GM23248 (cell line): Measurements from ENCODE around the gene NGF. TPM values are rescaled to one million over a fixed set of nuclear protein-coding genes. Genes with fewer than 3 reads are reported as not detected.

Experiments
- DNase-seq: peaks from one replicate; pipeline ENCODE4 v3.0.0-alpha.2; 2015
- H2AFZ ChIP-seq: fragments of 200-600 bp; sonication (generic); 2 replicates; pipeline ENCODE4 v1.6.1; 2016; ENCODE audit warnings: antibody characterized with exemption
- H3F3A ChIP-seq: fragments of 200-600 bp; sonication (generic); 2 replicates; pipeline ENCODE4 v1.6.1; 2016; ENCODE audit warnings: mild to moderate bottlenecking, antibody characterized with exemption, mixed run types; ENCODE audit not compliant: insufficient read depth
- H3K27ac ChIP-seq: fragments of 200-600 bp; sonication (generic); 2 replicates; pipeline ENCODE4 v1.5.1; 2016; ENCODE audit warnings: mild to moderate bottlenecking
- H3K27me3 ChIP-seq: fragments of 200-600 bp; sonication (generic); replicated peaks from 2 replicates; pipeline ENCODE4 v1.6.1; 2016; ENCODE audit warnings: mild to moderate bottlenecking; ENCODE audit not compliant: insufficient read depth
- H3K36me3 ChIP-seq: fragments of 200-600 bp; sonication (generic); 2 replicates; pipeline ENCODE4 v1.6.1; 2016; ENCODE audit warnings: low read depth, mild to moderate bottlenecking
- H3K4me1 ChIP-seq: fragments of 200-600 bp; sonication (generic); 2 replicates; pipeline ENCODE4 v1.6.1; 2016; ENCODE audit warnings: mild to moderate bottlenecking; ENCODE audit not compliant: insufficient read depth
- H3K4me2 ChIP-seq: fragments of 200-600 bp; sonication (generic); one replicate; pipeline ENCODE4 v1.6.1; 2016; ENCODE audit warnings: mild to moderate bottlenecking; ENCODE audit not compliant: unreplicated experiment
- H3K4me3 ChIP-seq: fragments of 200-600 bp; sonication (generic); 2 replicates; pipeline ENCODE4 v1.5.1; 2016; ENCODE audit warnings: mild to moderate bottlenecking
- H3K79me2 ChIP-seq: fragments of 200-600 bp; sonication (generic); 2 replicates; pipeline ENCODE4 v1.6.1; 2016; ENCODE audit warnings: mild to moderate bottlenecking; ENCODE audit not compliant: insufficient read depth
- H3K9ac ChIP-seq: fragments of 200-600 bp; sonication (generic); 2 replicates; pipeline ENCODE4 v1.6.1; 2016; ENCODE audit warnings: mild to moderate bottlenecking
- H3K9me2 ChIP-seq: fragments of 200-600 bp; sonication (generic); 2 replicates; pipeline ENCODE4 v1.6.1; 2016; ENCODE audit warnings: mixed run types, mild to moderate bottlenecking, moderate library complexity; ENCODE audit not compliant: insufficient read depth
- H3K9me3 ChIP-seq: fragments of 200-600 bp; sonication (generic); one replicate; pipeline ENCODE4 v1.6.1; 2017; ENCODE audit warnings: low read depth
- H4K20me1 ChIP-seq: fragments of 200-600 bp; sonication (generic); 2 replicates; pipeline ENCODE4 v1.6.0; 2016; ENCODE audit not compliant: insufficient read depth
- EZH2 ChIP-seq: fragments of 200-600 bp; sonication (generic); IDR thresholded peaks from 2 replicates; pipeline ENCODE4 v1.6.1; 2018; ENCODE audit warnings: antibody characterized with exemption, mild to moderate bottlenecking; ENCODE audit not compliant: insufficient read depth, poor library complexity, severe bottlenecking
- EZH2phosphoT487 ChIP-seq: fragments of 200-600 bp; sonication (generic); IDR thresholded peaks from 2 replicates; pipeline ENCODE4 v1.6.1; 2018; ENCODE audit warnings: antibody characterized with exemption, moderate library complexity, mild to moderate bottlenecking, low read depth; ENCODE audit not compliant: insufficient read depth
- WGBS, 2 experiments: methylation state at CpG; one replicate each; pipeline ENCODE4 v1.1.6; 2015 to 2017; ENCODE audit warnings: low lambda C conversion rate in 2 of 2, low coverage in 1 of 2; ENCODE audit errors: missing lambda C conversion rate in 2 of 2; 5-methylcytosine and 5-hydroxymethylcytosine counted together
- in situ Hi-C: fragments of 300-500 bp; cut with MboI; formaldehyde crosslinking; loops from 2 replicates; pipeline ENCODE4 v1.15.0; 2020
- polyA plus RNA-seq: library from polyadenylated mRNA; unstranded; fragments of >200 nt; fragmentation: Nextera tagmentation; extraction: Ambion mirVana; gene quantifications from 2 replicates; pipeline ENCODE4 v1.2.1, GENCODE V29; 2016
- total RNA-seq: library from RNA; depleted of rRNA; stranded (reverse); fragments of >200 nt; shearing (Covaris generic); gene quantifications from 2 replicates; pipeline ENCODE4 v1.2.3, GENCODE V29; 2014

Gene NGF
- total and polyA plus RNA-seq, 2 experiments from 2014 or later: 27.1 to 52.9 TPM

DNA sequence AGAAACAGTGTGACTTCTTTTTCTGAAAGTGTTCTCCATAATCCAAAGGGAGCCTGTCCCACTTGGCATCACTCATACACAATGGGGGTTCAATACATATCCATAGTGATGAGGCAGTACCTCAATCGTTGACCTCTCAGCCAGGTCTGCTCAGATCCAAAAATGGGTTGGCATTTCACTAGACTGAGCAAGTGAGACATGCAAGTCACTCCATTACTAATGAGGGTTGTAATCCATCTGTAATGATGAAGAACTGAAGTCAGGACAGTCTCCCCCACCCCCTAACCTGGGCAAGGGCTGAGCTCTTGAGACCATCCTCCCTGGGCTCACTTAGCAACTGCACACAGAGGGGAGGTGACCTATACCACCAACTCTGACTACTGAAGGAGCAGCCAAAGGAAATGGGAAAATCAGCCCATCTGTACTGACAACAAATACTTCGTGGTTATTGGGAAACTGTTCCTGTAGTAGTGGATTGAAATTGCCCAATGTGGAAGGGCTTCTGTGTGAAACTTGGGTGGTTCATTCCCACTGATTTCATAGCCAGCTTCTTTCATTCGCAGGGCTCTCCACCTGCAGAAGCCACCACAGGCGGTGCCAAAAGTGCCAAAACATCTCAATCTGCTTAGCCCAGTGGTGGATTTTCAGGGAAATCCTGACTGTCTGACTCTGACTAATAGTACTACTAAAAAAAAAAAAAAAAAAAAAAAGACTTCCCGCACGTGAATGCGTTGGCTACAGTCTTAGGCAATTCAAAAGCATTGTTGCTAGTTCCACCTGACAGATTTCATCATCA is 5.0 kb downstream of the NGF start:
- 38 to 47% methylated on average over 7 of the region's 7 CpGs for WGBS, 2 experiments
- in situ Hi-C loops: no loop called here
- Histone ChIP-seq H3K9me2 (no peaks in the 10 kb centered on the region), H4K20me1 (no peaks in the 10 kb centered on the region), H3F3A (peaks cover 79% of the 10 kb centered on the region), H3K4me3 (no peak overlapping the region), H3K9me3 (no peaks in the 10 kb centered on the region), H3K27ac (peak overlapping the region; percentile 96), H3K36me3 (no peaks in the 10 kb centered on the region), H3K4me1 (peaks cover 86% of the 10 kb centered on the region), H2AFZ (no peak overlapping the region), H3K9ac (peak overlapping the region; percentile 71), H3K27me3 (no peaks in the 10 kb centered on the region), H3K79me2 (peaks cover 81% of the 10 kb centered on the region), H3K4me2 (peak overlapping the region; percentile 78)
- peak; percentile 90 for DNase-seq
- TF ChIP-seq EZH2phosphoT487 (no peak), EZH2 (no peak)

DNA sequence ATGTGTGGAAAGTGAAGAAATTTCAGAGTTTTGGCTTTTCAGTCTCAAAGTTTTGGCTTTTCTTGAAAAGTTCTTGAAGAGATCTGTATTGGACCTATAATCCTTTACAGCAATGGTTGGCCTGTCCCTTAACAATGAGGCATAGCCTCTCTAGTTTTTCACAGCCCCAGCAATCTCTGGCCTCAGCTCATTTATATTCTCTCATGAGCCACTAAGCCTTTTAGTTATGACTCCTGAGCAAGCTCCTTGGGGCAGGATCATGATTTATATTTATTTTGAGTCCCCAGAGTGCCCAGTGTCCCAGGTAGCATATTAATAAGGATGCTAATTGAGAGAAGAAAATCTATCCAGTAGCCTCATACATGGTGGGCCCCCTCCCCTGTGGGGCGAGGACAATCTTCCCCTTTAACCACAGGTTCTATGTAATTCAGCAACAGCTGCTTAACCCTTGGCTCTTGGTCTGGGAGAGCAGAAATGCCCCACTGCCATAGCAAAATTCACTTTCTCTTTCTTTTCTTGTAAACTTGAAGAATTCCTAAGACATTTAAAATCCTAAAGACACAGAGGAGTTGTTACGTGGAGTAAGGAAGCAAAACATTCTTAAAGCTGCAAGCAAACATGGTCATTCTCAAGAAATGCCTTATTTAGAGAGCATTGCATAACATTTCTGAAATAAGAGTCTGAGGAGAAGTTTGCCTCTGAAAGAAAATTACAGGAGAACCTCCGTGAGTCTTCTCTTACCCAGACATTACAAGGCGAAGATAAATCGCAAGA is 6.3 kb downstream of the NGF start:
- DNase-seq: peak; percentile 68
- peak overlapping the region; percentile 96 for H3K27ac ChIP-seq
- H3F3A ChIP-seq: peaks cover 87% of the 10 kb centered on the region
- H4K20me1 ChIP-seq: no peaks in the 10 kb centered on the region
- H3K9me2 ChIP-seq: no peaks in the 10 kb centered on the region
- H3K9ac ChIP-seq: peak overlapping the region; percentile 71
- H3K4me3 ChIP-seq: peak overlapping the region; percentile 27
- peak overlapping the region; percentile 67 for H3K4me2 ChIP-seq
- H3K9me3 ChIP-seq: no peaks in the 10 kb centered on the region
- H3K79me2 ChIP-seq: peaks cover 81% of the 10 kb centered on the region
- WGBS, 2 experiments: 69 to 71% methylated on average over 5 of the region's 5 CpGs
- H3K4me1 ChIP-seq: peaks cover 96% of the 10 kb centered on the region
- in situ Hi-C loops: no loop called here
- H2AFZ ChIP-seq: no peak overlapping the region
- TF ChIP-seq EZH2 (no peak), EZH2phosphoT487 (no peak)
- no peaks in the 10 kb centered on the region for H3K27me3 ChIP-seq
- peaks cover 3% of the 10 kb centered on the region; the same call in 1 of the 2 replicates for H3K36me3 ChIP-seq

DNA sequence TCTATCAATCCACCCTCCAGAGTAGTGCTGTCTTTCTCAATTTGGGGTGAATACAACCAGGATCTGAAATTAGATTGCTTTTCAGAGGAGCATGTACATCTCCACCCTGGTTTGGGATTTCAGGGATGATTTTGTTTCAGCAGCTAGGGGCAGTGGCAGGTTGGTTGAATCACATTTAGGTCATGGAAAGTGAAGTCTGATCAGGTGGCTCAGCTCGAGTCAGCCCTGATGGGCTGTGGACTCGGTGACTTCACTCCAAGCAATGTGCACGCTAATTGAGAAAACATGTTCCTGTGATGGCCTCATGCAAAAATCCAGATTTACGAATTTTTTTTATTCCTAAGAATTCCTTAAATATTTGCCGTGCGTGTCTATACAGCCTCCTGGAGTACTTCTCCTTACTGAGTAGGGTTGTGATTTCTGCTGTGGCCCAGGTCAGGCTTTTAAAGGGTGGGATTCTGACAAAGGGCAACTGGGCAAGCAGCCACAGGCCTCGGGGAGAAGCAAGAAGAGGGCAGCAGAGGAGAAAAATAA is 7.5 kb downstream of the NGF start:
- peaks cover 3% of the 10 kb centered on the region; the same call in 1 of the 2 replicates for H3K36me3 ChIP-seq
- WGBS, 2 experiments: 0 to 2% methylated on average over 7 of the region's 7 CpGs

DNA sequence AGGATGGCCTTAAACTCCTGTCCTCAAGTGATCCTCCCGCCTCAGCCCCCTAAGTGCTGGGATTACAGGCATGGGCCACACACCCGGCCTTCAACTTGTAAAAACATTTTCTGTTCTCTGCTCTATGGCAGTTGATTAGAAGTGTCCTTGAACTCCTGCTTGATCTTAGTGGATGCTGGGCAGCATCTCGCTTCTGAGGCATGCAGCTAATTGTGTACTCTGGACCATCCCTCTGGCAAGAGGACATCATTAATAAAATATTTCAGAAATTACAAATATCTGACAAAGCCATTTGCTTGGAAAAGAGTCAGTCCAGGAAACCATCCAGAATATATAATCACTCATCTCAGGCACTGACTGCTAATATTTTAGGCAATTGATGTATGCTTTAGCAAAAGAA is 8.1 kb downstream of the NGF start:
- 19 to 28% methylated on average over 3 of the region's 3 CpGs for WGBS, 2 experiments

More for the DNA sequence above, 7.5 kb downstream of the NGF start:
- Histone ChIP-seq H3K9me3 (no peaks in the 10 kb centered on the region), H4K20me1 (no peaks in the 10 kb centered on the region), H3K4me2 (peak overlapping the region; percentile 84), H3K9me2 (no peaks in the 10 kb centered on the region), H3K27me3 (no peaks in the 10 kb centered on the region), H2AFZ (no peak overlapping the region), H3K27ac (peak overlapping the region; percentile 96), H3K4me1 (peaks cover 97% of the 10 kb centered on the region), H3K4me3 (peak overlapping the region; percentile 43), H3K9ac (peak overlapping the region; percentile 72), H3F3A (peaks cover 88% of the 10 kb centered on the region), H3K79me2 (peaks cover 81% of the 10 kb centered on the region)
- in situ Hi-C loops: no loop called here
- peak; percentile 97 for DNase-seq
- TF ChIP-seq EZH2phosphoT487 (no peak), EZH2 (no peak)

More for the DNA sequence above, 8.1 kb downstream of the NGF start:
- DNase-seq: peak; percentile 61
- Histone ChIP-seq H3K4me2 (peak overlapping the region; percentile 84), H3K36me3 (peaks cover 3% of the 10 kb centered on the region; the same call in 1 of the 2 replicates), H3K9ac (peak overlapping the region; percentile 72), H4K20me1 (no peaks in the 10 kb centered on the region), H3F3A (peaks cover 89% of the 10 kb centered on the region), H3K27me3 (no peaks in the 10 kb centered on the region), H3K79me2 (peaks cover 81% of the 10 kb centered on the region), H3K4me1 (peaks cover 97% of the 10 kb centered on the region), H2AFZ (no peak overlapping the region), H3K9me3 (no peaks in the 10 kb centered on the region), H3K27ac (peak overlapping the region; percentile 96), H3K4me3 (peak overlapping the region; percentile 43), H3K9me2 (no peaks in the 10 kb centered on the region)
- no peak for TF ChIP-seq EZH2
- no peak for TF ChIP-seq EZH2phosphoT487
- in situ Hi-C loops: no loop called here
